ENCODE measurements around the gene PDCD6IP. TPM values are rescaled to one million over a fixed set of nuclear protein-coding genes. Genes with fewer than 3 reads are reported as not detected.
"Not testable (repeated sequence)": the region's sequence is repeated elsewhere in the genome, so short reads cannot be mapped to it uniquely, and the experiment has no call there.

Gene PDCD6IP
- total RNA-seq, 1 experiment from 2014 or later: 266 TPM

GRCh38 chr3:33833408-33834095 is 35.1 kb downstream of the PDCD6IP start:
- no peak overlapping the region for H3K4me2 ChIP-seq (ENCODE audit: low read length)
- no peaks in the 10 kb centered on the region for H3K9me3 ChIP-seq (ENCODE audit: low read length)
- ChIA-PET POLR2A (ENCODE audit: unreplicated experiment) (no interaction called here), CTCF (no interaction called here)
- H3K9ac ChIP-seq (ENCODE audit: low read length): no peak overlapping the region
- H3K4me1 ChIP-seq (ENCODE audit: insufficient read depth, low read length): peaks cover 4% of the 10 kb centered on the region; the same call in 1 of the 2 replicates
- no peak overlapping the region for H3K4me3 ChIP-seq (ENCODE audit: low read length)
- H3F3A ChIP-seq (ENCODE audit: low read length, unreplicated experiment): no peaks in the 10 kb centered on the region
- TF ChIP-seq EZH2phosphoT487 (IDR thresholded peaks at IDR 0.05; ENCODE audit: borderline replicate concordance, low read length) (no peak), EZH2 (IDR thresholded peaks at IDR 0.05; ENCODE audit: low read length, unreplicated experiment) (no peak), CTCF (conservative IDR thresholded peaks at IDR 0.05; ENCODE audit: low read depth, low read length) (no peak)
- H3K27me3 ChIP-seq (ENCODE audit: low read length): no peaks in the 10 kb centered on the region
- H3K79me2 ChIP-seq (ENCODE audit: low read length): peaks cover 26% of the 10 kb centered on the region; the same call in 1 of the 2 replicates
- BruUV-seq (replicated peaks): no TSS peak
- DNase-seq (no peak), ATAC-seq (no peak)
- no peak overlapping the region for H3K27ac ChIP-seq (ENCODE audit: low read length)
- no peak overlapping the region for H2AFZ ChIP-seq (ENCODE audit: low read length)
- no peaks in the 10 kb centered on the region for H3K9me2 ChIP-seq (replicated peaks; ENCODE audit: low read length)
- H3K36me3 ChIP-seq (ENCODE audit: low read depth, low read length): peaks cover 44% of the 10 kb centered on the region
- H4K20me1 ChIP-seq (ENCODE audit: low read length): 0 out of 2 replicates have a peak, but pooled peaks cover 6% of the 10 kb centered on the region
- intact Hi-C loops (cut with micrococcal nuclease): no loop called here

GRCh38 chr3:33834096-33834453 is 35.6 kb downstream of the PDCD6IP start:
- H2AFZ ChIP-seq (ENCODE audit: low read length): no peak overlapping the region
- no peak for DNase-seq
- ChIA-PET POLR2A (ENCODE audit: unreplicated experiment) (no interaction called here), CTCF (no interaction called here)
- no peaks in the 10 kb centered on the region for H3K9me2 ChIP-seq (replicated peaks; ENCODE audit: low read length)
- ATAC-seq: no peak
- peaks cover 26% of the 10 kb centered on the region; the same call in 1 of the 2 replicates for H3K79me2 ChIP-seq (ENCODE audit: low read length)
- H3F3A ChIP-seq (ENCODE audit: low read length, unreplicated experiment): no peaks in the 10 kb centered on the region
- intact Hi-C loops (cut with micrococcal nuclease): no loop called here
- H3K4me2 ChIP-seq (ENCODE audit: low read length): no peak overlapping the region
- no peaks in the 10 kb centered on the region for H3K27me3 ChIP-seq (ENCODE audit: low read length)
- no peak for TF ChIP-seq EZH2 (IDR thresholded peaks at IDR 0.05; ENCODE audit: low read length, unreplicated experiment)
- no peak for TF ChIP-seq CTCF (conservative IDR thresholded peaks at IDR 0.05; ENCODE audit: low read depth, low read length)
- TF ChIP-seq EZH2phosphoT487 (IDR thresholded peaks at IDR 0.05; ENCODE audit: borderline replicate concordance, low read length): no peak
- peaks cover 4% of the 10 kb centered on the region; the same call in 1 of the 2 replicates for H3K4me1 ChIP-seq (ENCODE audit: insufficient read depth, low read length)
- 0 out of 2 replicates have a peak, but pooled peaks cover 6% of the 10 kb centered on the region for H4K20me1 ChIP-seq (ENCODE audit: low read length)
- no TSS peak for BruUV-seq (replicated peaks)
- peaks cover 43% of the 10 kb centered on the region for H3K36me3 ChIP-seq (ENCODE audit: low read depth, low read length)
- H3K4me3 ChIP-seq (ENCODE audit: low read length): no peak overlapping the region
- H3K27ac ChIP-seq (ENCODE audit: low read length): no peak overlapping the region
- H3K9me3 ChIP-seq (ENCODE audit: low read length): no peaks in the 10 kb centered on the region
- H3K9ac ChIP-seq (ENCODE audit: low read length): no peak overlapping the region

GRCh38 chr3:33837182-33837581 is 38.8 kb downstream of the PDCD6IP start:
- H3K9ac ChIP-seq (ENCODE audit: low read length); H3K9me3 ChIP-seq (ENCODE audit: low read length); H3K4me2 ChIP-seq (ENCODE audit: low read length); H3K27me3 ChIP-seq (ENCODE audit: low read length); ATAC-seq; H3K4me1 ChIP-seq (ENCODE audit: insufficient read depth, low read length); H3K4me3 ChIP-seq (ENCODE audit: low read length); H4K20me1 ChIP-seq (ENCODE audit: low read length); H3K27ac ChIP-seq (ENCODE audit: low read length); intact Hi-C loops (cut with micrococcal nuclease); POLR2A ChIA-PET (ENCODE audit: unreplicated experiment); BruUV-seq (replicated peaks); H3K9me2 ChIP-seq (replicated peaks; ENCODE audit: low read length); DNase-seq; H2AFZ ChIP-seq (ENCODE audit: low read length); H3F3A ChIP-seq (ENCODE audit: low read length, unreplicated experiment); CTCF ChIA-PET: not testable (repeated sequence)
- Histone ChIP-seq H3K79me2 (ENCODE audit: low read length) (peaks cover 18% of the 10 kb centered on the region; the same call in 1 of the 2 replicates), H3K36me3 (ENCODE audit: low read depth, low read length) (peaks cover 34% of the 10 kb centered on the region)
